Measurements from ENCODE around the gene EXOSC3.
"Not testable (repeated sequence)": the region's sequence is repeated elsewhere in the genome, so short reads cannot be mapped to it uniquely, and the experiment has no call there.

- not testable (repeated sequence) for TF ChIP-seq CEBPB (tag; IDR thresholded peaks at IDR 0.05); ARID3A (IDR thresholded peaks at IDR 0.05; ENCODE audit: borderline replicate concordance, low read depth, low read length); ZBTB33 (CRISPR knock-in tag; IDR thresholded peaks at IDR 0.05); CBFB (CRISPR knock-in tag; IDR thresholded peaks at IDR 0.05); EZH2 (IDR thresholded peaks at IDR 0.05; ENCODE audit: borderline replicate concordance, low read depth, low read length); ILF3 (IDR thresholded peaks at IDR 0.05; ENCODE audit: borderline replicate concordance); SIRT6 (IDR thresholded peaks at IDR 0.05; ENCODE audit: low read depth, low read length); POLR2AphosphoS5 (IDR thresholded peaks at IDR 0.05; ENCODE audit: control insufficient read depth, insufficient read depth, low read depth, low read length); CGGBP1 (CRISPR knock-in tag; IDR thresholded peaks at IDR 0.05)
Measured at GRCh38 chr9:37751704-37752103, 33.2 kb downstream of the EXOSC3 start.

Data from K562 (cell line).